Endodermal cell (in vitro differentiated cells): ENCODE measurements around the gene ATP8B4. TPM values are rescaled to one million over a fixed set of nuclear protein-coding genes. Genes with fewer than 3 reads are reported as not detected.
"Not testable (repeated sequence)": the region's sequence is repeated elsewhere in the genome, so short reads cannot be mapped to it uniquely, and the experiment has no call there.

Experiments
- DNase-seq: peaks from one replicate; pipeline ENCODE4 v3.0.0-alpha.2; 2017
- H3K27ac ChIP-seq: 2 replicates; pipeline ENCODE4 v1.5.1; 2013; ENCODE audit warnings: mild to moderate bottlenecking, low read depth, low read length, moderate library complexity
- H3K27me3 ChIP-seq: 2 replicates; pipeline ENCODE4 v1.6.1; 2013; ENCODE audit warnings: mild to moderate bottlenecking, low read length, moderate library complexity; ENCODE audit not compliant: insufficient read depth, control insufficient read depth, poor library complexity, severe bottlenecking
- H3K36me3 ChIP-seq: 2 replicates; pipeline ENCODE4 v1.7.0; 2013; ENCODE audit warnings: mild to moderate bottlenecking, low read length, moderate library complexity; ENCODE audit not compliant: control insufficient read depth, insufficient read depth
- H3K4me1 ChIP-seq: one replicate; pipeline ENCODE4 v1.7.0; 2013; ENCODE audit warnings: low read length; ENCODE audit not compliant: control insufficient read depth, insufficient read depth
- H3K4me3 ChIP-seq: 2 replicates; pipeline ENCODE4 v1.5.1; 2013; ENCODE audit warnings: mild to moderate bottlenecking, low read length, moderate library complexity
- H3K9ac ChIP-seq: 2 replicates; pipeline ENCODE4 v1.6.1; 2013; ENCODE audit warnings: mild to moderate bottlenecking, low read length, moderate library complexity; ENCODE audit not compliant: poor library complexity, severe bottlenecking; ENCODE audit errors: extremely low read depth
- H3K9me3 ChIP-seq: 2 replicates; pipeline ENCODE4 v1.6.1; 2013; ENCODE audit warnings: mild to moderate bottlenecking, low read length, moderate library complexity; ENCODE audit not compliant: control insufficient read depth
- H3K27ac Mint-ChIP-seq: 2 replicates; pipeline ENCODE4 v1.8.0; 2020; ENCODE audit warnings: mixed read lengths
- H3K27me3 Mint-ChIP-seq: 2 replicates; pipeline ENCODE4 v1.8.0; 2021; ENCODE audit warnings: mild to moderate bottlenecking, mixed read lengths; ENCODE audit not compliant: insufficient read depth
- H3K36me3 Mint-ChIP-seq: 2 replicates; pipeline ENCODE4 v1.8.0; 2020; ENCODE audit warnings: low read depth, mixed read lengths
- H3K4me1 Mint-ChIP-seq: 2 replicates; pipeline ENCODE4 v1.8.0; 2020; ENCODE audit warnings: mixed read lengths
- H3K4me3 Mint-ChIP-seq: 2 replicates; pipeline ENCODE4 v1.8.0; 2020; ENCODE audit warnings: mild to moderate bottlenecking, moderate library complexity, mixed read lengths
- H3K9me3 Mint-ChIP-seq: 2 replicates; pipeline ENCODE4 v1.8.0; 2020; ENCODE audit warnings: mild to moderate bottlenecking, mixed read lengths
- CTCF ChIP-seq: fragments of 200-600 bp; sonication (generic); conservative IDR thresholded peaks from 2 replicates; pipeline ENCODE4 v1.5.0; 2021; ENCODE audit warnings: antibody characterized with exemption, mild to moderate bottlenecking
- WGBS, 2 experiments: methylation state at CpG; one replicate each; pipeline versions ENCODE4 v1.1.5 to v1.1.7; 2013; ENCODE audit warnings: missing lambda C conversion rate in 2 of 2, mixed read lengths in 1 of 2; ENCODE audit not compliant: insufficient coverage in 1 of 2, insufficient read length in 1 of 2; 5-methylcytosine and 5-hydroxymethylcytosine counted together
- total RNA-seq, 2 donors: library from RNA; stranded (reverse); fragmentation: NEBNext Ultra II Directional in 1 of 2; extraction: Animal tissue kit (Norgen Biotek cat#: 25700) in 1 of 2; gene quantifications; 2 replicates in 1 of 2; 3 replicates in 1 of 2; pipeline ENCODE4 v1.2.1, GENCODE V29; 2021

The ATP8B4 gene
- total RNA-seq, 2 donors from 2014 or later, result 0.64 to 0.95 TPM

GRCh38 chr15:50100486-50100885 is 18.5 kb downstream of the ATP8B4 start:
- Histone ChIP-seq H3K27me3 (no peaks in the 10 kb centered on the region), H3K4me3 (no peak overlapping the region), H3K36me3 (no peaks in the 10 kb centered on the region), H3K4me1 (no peaks in the 10 kb centered on the region), H3K9ac (no peak overlapping the region), H3K9me3 (no peaks in the 10 kb centered on the region), H3K27ac (no peak overlapping the region)
- no peak for TF ChIP-seq CTCF
- peaks cover 4% of the 10 kb centered on the region for H3K4me1 Mint-ChIP-seq
- H3K36me3 Mint-ChIP-seq, result no peaks in the 10 kb centered on the region
- no peak for DNase-seq
- H3K27me3 Mint-ChIP-seq, result peaks cover 5% of the 10 kb centered on the region
- H3K4me3 Mint-ChIP-seq, result no peak overlapping the region
- H3K9me3 Mint-ChIP-seq, result no peaks in the 10 kb centered on the region
- H3K27ac Mint-ChIP-seq, result no peak overlapping the region
- WGBS, 2 experiments, result 100% methylated on average over 1 of the region's 1 CpG; no CpG with 5 or more reads in 1 of the 2 experiments

- Mint-ChIP-seq H3K9me3 (no peaks in the 10 kb centered on the region), H3K4me3 (no peak overlapping the region), H3K36me3 (no peaks in the 10 kb centered on the region), H3K27me3 (peaks cover 5% of the 10 kb centered on the region), H3K27ac (no peak overlapping the region), H3K4me1 (peaks cover 4% of the 10 kb centered on the region)
- DNase-seq, result no peak
- H3K36me3 ChIP-seq, result no peaks in the 10 kb centered on the region
- no peaks in the 10 kb centered on the region for H3K27me3 ChIP-seq
- H3K9ac ChIP-seq, result no peak overlapping the region
- H3K4me3 ChIP-seq, result no peak overlapping the region
- no peak for TF ChIP-seq CTCF
- H3K4me1 ChIP-seq, result no peaks in the 10 kb centered on the region
- H3K9me3 ChIP-seq, result no peaks in the 10 kb centered on the region
- no peak overlapping the region for H3K27ac ChIP-seq
Measured at GRCh38 chr15:50098545-50098944, 20.5 kb downstream of the ATP8B4 start.

- no peaks in the 10 kb centered on the region for H3K9me3 Mint-ChIP-seq
- no peak for DNase-seq
- no peaks in the 10 kb centered on the region for H3K9me3 ChIP-seq
- H3K27me3 ChIP-seq, result no peaks in the 10 kb centered on the region
- no peaks in the 10 kb centered on the region for H3K36me3 ChIP-seq
- WGBS, 2 experiments, result 60 to 81% methylated on average over 2 to 6 of the region's 8 CpGs
- H3K27ac ChIP-seq, result no peak overlapping the region
- H3K27me3 Mint-ChIP-seq, result no peaks in the 10 kb centered on the region
- H3K9ac ChIP-seq, result no peak overlapping the region
- TF ChIP-seq CTCF, result no peak
- no peak overlapping the region for H3K4me3 ChIP-seq
- no peaks in the 10 kb centered on the region for H3K36me3 Mint-ChIP-seq
- H3K4me1 ChIP-seq, result no peaks in the 10 kb centered on the region
- no peak overlapping the region for H3K4me3 Mint-ChIP-seq
- no peak overlapping the region for H3K27ac Mint-ChIP-seq
- peaks cover 4% of the 10 kb centered on the region for H3K4me1 Mint-ChIP-seq
Measured at GRCh38 chr15:50095938-50096821, 22.9 kb downstream of the ATP8B4 start.

GRCh38 chr15:50089386-50089785 is 29.6 kb downstream of the ATP8B4 start:
- H3K9ac ChIP-seq, DNase-seq, H3K27ac Mint-ChIP-seq, H3K9me3 ChIP-seq, H3K9me3 Mint-ChIP-seq, H3K27me3 ChIP-seq, H3K27me3 Mint-ChIP-seq, H3K4me1 ChIP-seq, H3K4me3 ChIP-seq, H3K36me3 ChIP-seq, H3K4me1 Mint-ChIP-seq, H3K27ac ChIP-seq, H3K36me3 Mint-ChIP-seq, H3K4me3 Mint-ChIP-seq: not testable (repeated sequence)
- 83% methylated on average over 3 of the region's 3 CpGs; no CpG with 5 or more reads in 1 of the 2 experiments for WGBS, 2 experiments
